MM.1S (cell line): Measurements from ENCODE around the gene TBC1D21.

Experiments used
- DNase-seq: peaks from one replicate; pipeline ENCODE4 v3.0.0-alpha.2; 2015
- H2AFZ ChIP-seq: fragments of 300-600 bp; sonication (generic); 2 replicates; pipeline ENCODE4 v1.6.0; 2016; ENCODE audit warnings: antibody characterized with exemption, low read length
- H3F3A ChIP-seq: fragments of 300-600 bp; sonication (generic); 2 replicates; pipeline ENCODE4 v1.6.1; 2016; ENCODE audit warnings: mild to moderate bottlenecking, antibody characterized with exemption, low read length, moderate library complexity, mixed read lengths; ENCODE audit not compliant: insufficient read depth
- H3K27ac ChIP-seq: fragments of 300-600 bp; sonication (generic); 2 replicates; pipeline ENCODE4 v1.5.1; 2016; ENCODE audit warnings: mild to moderate bottlenecking, low read length
- H3K27me3 ChIP-seq: fragments of 300-600 bp; sonication (generic); replicated peaks from 2 replicates; pipeline ENCODE4 v1.6.0; 2016; ENCODE audit warnings: low read length; ENCODE audit not compliant: insufficient read depth
- H3K36me3 ChIP-seq: fragments of 300-600 bp; sonication (generic); replicated peaks from 2 replicates; pipeline ENCODE4 v1.6.1; 2016; ENCODE audit warnings: mild to moderate bottlenecking, low read length, mixed read lengths; ENCODE audit not compliant: insufficient read depth
- H3K4me1 ChIP-seq: fragments of 300-600 bp; sonication (generic); 2 replicates; pipeline ENCODE4 v1.6.1; 2016; ENCODE audit warnings: low read length, mixed read lengths
- H3K4me2 ChIP-seq: fragments of 300-600 bp; sonication (generic); 2 replicates; pipeline ENCODE4 v1.6.0; 2016; ENCODE audit warnings: low read depth, low read length
- H3K4me3 ChIP-seq: fragments of 300-600 bp; sonication (generic); 2 replicates; pipeline ENCODE4 v1.5.1; 2016; ENCODE audit warnings: low read length, mixed read lengths
- H3K79me2 ChIP-seq: fragments of 300-600 bp; sonication (generic); 2 replicates; pipeline ENCODE4 v1.6.1; 2016; ENCODE audit warnings: mixed run types, low read length, mixed read lengths
- H3K9ac ChIP-seq: fragments of 300-600 bp; sonication (generic); 2 replicates; pipeline ENCODE4 v1.6.1; 2016; ENCODE audit warnings: low read length, mixed read lengths
- H3K9me2 ChIP-seq: fragments of 300-600 bp; sonication (generic); replicated peaks from 2 replicates; pipeline ENCODE4 v1.6.1; 2016; ENCODE audit warnings: mild to moderate bottlenecking, low read length, mixed read lengths; ENCODE audit not compliant: insufficient read depth
- H3K9me3 ChIP-seq: fragments of 300-600 bp; sonication (generic); replicated peaks from 2 replicates; pipeline ENCODE4 v1.6.1; 2016; ENCODE audit warnings: mild to moderate bottlenecking, low read length, mixed read lengths; ENCODE audit not compliant: insufficient read depth
- H4K20me1 ChIP-seq: fragments of 300-600 bp; sonication (generic); 2 replicates; pipeline ENCODE4 v1.6.1; 2016; ENCODE audit warnings: mild to moderate bottlenecking, low read length, moderate library complexity, mixed read lengths; ENCODE audit not compliant: insufficient read depth
- CTCF ChIP-seq: fragments of 300-600 bp; sonication (generic); IDR thresholded peaks from 2 replicates; pipeline ENCODE4 v1.5.1; 2016; ENCODE audit warnings: antibody characterized with exemption, low read length, mixed read lengths
- EZH2 ChIP-seq: fragments of 300-600 bp; sonication (generic); optimal IDR thresholded peaks from 2 replicates; pipeline ENCODE3; 2017; ENCODE audit warnings: low read depth, mild to moderate bottlenecking, antibody characterized with exemption, low read length, mixed read lengths
- EZH2phosphoT487 ChIP-seq: fragments of 300-600 bp; sonication (generic); IDR thresholded peaks from 2 replicates; pipeline ENCODE4 v1.6.1; 2018; ENCODE audit warnings: antibody characterized with exemption, low read length

TBC1D21 gene

GRCh38 chr15:73858062-73858461 is 15.3 kb upstream of the TBC1D21 start:
- H3K9ac ChIP-seq = no peak overlapping the region
- H3K79me2 ChIP-seq = no peaks in the 10 kb centered on the region
- no peak for DNase-seq
- no peaks in the 10 kb centered on the region for H3F3A ChIP-seq
- no peaks in the 10 kb centered on the region for H4K20me1 ChIP-seq
- H3K4me2 ChIP-seq = no peak overlapping the region
- H3K27ac ChIP-seq = no peak overlapping the region
- no peaks in the 10 kb centered on the region for H3K9me2 ChIP-seq
- H3K4me3 ChIP-seq = no peak overlapping the region
- TF ChIP-seq CTCF (no peak), EZH2 (no peak), EZH2phosphoT487 (no peak)
- H2AFZ ChIP-seq = no peak overlapping the region
- peaks cover 44% of the 10 kb centered on the region for H3K27me3 ChIP-seq
- no peaks in the 10 kb centered on the region for H3K36me3 ChIP-seq
- no peaks in the 10 kb centered on the region for H3K9me3 ChIP-seq
- H3K4me1 ChIP-seq = no peaks in the 10 kb centered on the region

- Histone ChIP-seq H3K9me3 (no peaks in the 10 kb centered on the region), H3K36me3 (no peaks in the 10 kb centered on the region), H3F3A (no peaks in the 10 kb centered on the region), H3K4me1 (no peaks in the 10 kb centered on the region), H3K4me3 (no peak overlapping the region), H3K9me2 (no peaks in the 10 kb centered on the region), H3K27ac (no peak overlapping the region), H2AFZ (no peak overlapping the region), H3K27me3 (peaks cover 57% of the 10 kb centered on the region), H3K9ac (no peak overlapping the region), H3K79me2 (no peaks in the 10 kb centered on the region), H4K20me1 (no peaks in the 10 kb centered on the region), H3K4me2 (no peak overlapping the region)
- no peak for DNase-seq
- no peak for TF ChIP-seq EZH2phosphoT487
- TF ChIP-seq CTCF = no peak
- TF ChIP-seq EZH2 = no peak
Measured at GRCh38 chr15:73862276-73862675, 11.1 kb upstream of the TBC1D21 start.

GRCh38 chr15:73865379-73865778 is 8.0 kb upstream of the TBC1D21 start:
- H3K4me1 ChIP-seq = no peaks in the 10 kb centered on the region
- H3K9ac ChIP-seq = no peak overlapping the region
- no peaks in the 10 kb centered on the region for H4K20me1 ChIP-seq
- no peak overlapping the region for H3K4me3 ChIP-seq
- no peak overlapping the region for H3K27ac ChIP-seq
- peaks cover 69% of the 10 kb centered on the region for H3K27me3 ChIP-seq
- H3K9me2 ChIP-seq = no peaks in the 10 kb centered on the region
- H3K9me3 ChIP-seq = no peaks in the 10 kb centered on the region
- no peaks in the 10 kb centered on the region for H3K79me2 ChIP-seq
- TF ChIP-seq EZH2phosphoT487 (no peak), EZH2 (no peak), CTCF (no peak)
- H2AFZ ChIP-seq = no peak overlapping the region
- H3K4me2 ChIP-seq = no peak overlapping the region
- no peaks in the 10 kb centered on the region for H3F3A ChIP-seq
- H3K36me3 ChIP-seq = no peaks in the 10 kb centered on the region
- no peak for DNase-seq

- Histone ChIP-seq H3K4me3 (no peak overlapping the region), H3K9me3 (no peaks in the 10 kb centered on the region)
- TF ChIP-seq EZH2 (no peak), EZH2phosphoT487 (no peak), CTCF (no peak)
Measured at GRCh38 chr15:73865904-73866303, 7.5 kb upstream of the TBC1D21 start.

More at GRCh38 chr15:73865904-73866303, 7.5 kb upstream of the TBC1D21 start:
- H4K20me1 ChIP-seq = no peaks in the 10 kb centered on the region
- no peak overlapping the region for H3K4me2 ChIP-seq
- no peaks in the 10 kb centered on the region for H3K4me1 ChIP-seq
- H3K27me3 ChIP-seq = peaks cover 72% of the 10 kb centered on the region
- DNase-seq = no peak
- H2AFZ ChIP-seq = no peak overlapping the region
- H3K79me2 ChIP-seq = no peaks in the 10 kb centered on the region
- no peak overlapping the region for H3K9ac ChIP-seq
- no peaks in the 10 kb centered on the region for H3F3A ChIP-seq
- no peaks in the 10 kb centered on the region for H3K9me2 ChIP-seq
- no peak overlapping the region for H3K27ac ChIP-seq
- no peaks in the 10 kb centered on the region for H3K36me3 ChIP-seq
